Fibroblast of lung (primary cell): Measurements from ENCODE around the gene CTPS2. TPM values are rescaled to one million over a fixed set of nuclear protein-coding genes. Genes with fewer than 3 reads are reported as not detected.
A peak's percentile ranks its signal among the peaks of the same experiment; 100 is the strongest.

Experiments used
- DNase-seq, 2 donors: peaks; one replicate each; pipeline versions ENCODE4 v3.0.0 to v3.0.0-alpha.2; 2010; ENCODE audit warnings: low read depth in 2 of 2
- H2AFZ ChIP-seq: 2 replicates; pipeline ENCODE4 v1.5.1; 2012; ENCODE audit warnings: low read length, control low read depth, inconsistent platforms
- H3K27ac ChIP-seq: 2 replicates; pipeline ENCODE4 v1.5.1; 2011; ENCODE audit warnings: low read length, control low read depth; ENCODE audit not compliant: insufficient read depth
- H3K27me3 ChIP-seq: 2 replicates; pipeline ENCODE4 v1.5.1; 2011; ENCODE audit warnings: mild to moderate bottlenecking, low read length; ENCODE audit not compliant: control insufficient read depth, insufficient read depth
- H3K36me3 ChIP-seq: 2 replicates; pipeline ENCODE4 v1.5.1; 2011; ENCODE audit warnings: low read length; ENCODE audit not compliant: control insufficient read depth, insufficient read depth
- H3K4me1 ChIP-seq: 2 replicates; pipeline ENCODE4 v1.5.1; 2011; ENCODE audit warnings: low read length; ENCODE audit not compliant: control insufficient read depth, insufficient read depth; ENCODE audit errors: extremely low read depth
- H3K4me2 ChIP-seq: 2 replicates; pipeline ENCODE4 v1.5.1; 2011; ENCODE audit warnings: low read length, control low read depth; ENCODE audit not compliant: insufficient read depth; ENCODE audit errors: extremely low read depth
- H3K4me3 ChIP-seq, 4 experiments: fragments of 200-600 bp in 1 of 4; sonication (generic) in 1 of 4; replicated peaks in 1 of 4; 2 replicates each; pipeline ENCODE4 v1.5.1; 2011 to 2016; ENCODE audit warnings: low read length in 4 of 4, low read depth in 3 of 4, mild to moderate bottlenecking in 3 of 4, control low read depth in 2 of 4, inconsistent platforms in 1 of 4, mixed read lengths in 1 of 4; ENCODE audit not compliant: insufficient read depth in 1 of 4; ENCODE audit errors: control extremely low read depth in 1 of 4
- H3K79me2 ChIP-seq: 2 replicates; pipeline ENCODE4 v1.5.1; 2012; ENCODE audit warnings: mild to moderate bottlenecking, low read length, inconsistent platforms; ENCODE audit not compliant: control insufficient read depth, insufficient read depth
- H3K9ac ChIP-seq: 2 replicates; pipeline ENCODE4 v1.5.1; 2011; ENCODE audit warnings: mild to moderate bottlenecking, low read length, control low read depth; ENCODE audit not compliant: insufficient read depth
- H3K9me3 ChIP-seq: 2 replicates; pipeline ENCODE4 v1.5.1; 2012; ENCODE audit warnings: low read depth, low read length; ENCODE audit not compliant: control insufficient read depth, insufficient read depth
- H4K20me1 ChIP-seq: 2 replicates; pipeline ENCODE4 v1.5.1; 2011; ENCODE audit warnings: low read length; ENCODE audit not compliant: control insufficient read depth, insufficient read depth; ENCODE audit errors: extremely low read depth
- EZH2 ChIP-seq: IDR thresholded peaks from 2 replicates; pipeline ENCODE4 v1.5.1; 2012; ENCODE audit warnings: low read length, control low read depth, mild to moderate bottlenecking; ENCODE audit errors: missing control alignments
- polyA plus RNA-seq, 2 donors: library from polyadenylated mRNA; depleted of rRNA in 1 of 2; stranded (reverse) in 1 of 2; unstranded in 1 of 2; fragments of >200 nt; gene quantifications; 2 replicates each; pipeline ENCODE4 v1.2.1, GENCODE V29; 2011 to 2012; ENCODE audit warnings: missing spikeins in 1 of 2
- total RNA-seq: library from RNA; depleted of rRNA; stranded (reverse); fragments of >200 nt; gene quantifications from 2 replicates; pipeline ENCODE4 v1.2.1, GENCODE V29; 2014
- TF ChIP-seq, protein P1 (sequence below), 2 donors: IDR thresholded peaks in 1 of 2; conservative IDR thresholded peaks in 1 of 2; 1 replicate in 1 of 2; 2 replicates in 1 of 2; pipeline ENCODE4 v1.5.1; 2011 to 2012; ENCODE audit warnings: low read length in 2 of 2, control low read depth in 1 of 2, inconsistent platforms in 1 of 2, low read depth in 1 of 2, mild to moderate bottlenecking in 1 of 2

The CTPS2 gene
- total and polyA plus RNA-seq, 2 donors (not counting 1 experiment from before 2014, with no cell fraction given) = 5.4 to 9.9 TPM

DNA sequence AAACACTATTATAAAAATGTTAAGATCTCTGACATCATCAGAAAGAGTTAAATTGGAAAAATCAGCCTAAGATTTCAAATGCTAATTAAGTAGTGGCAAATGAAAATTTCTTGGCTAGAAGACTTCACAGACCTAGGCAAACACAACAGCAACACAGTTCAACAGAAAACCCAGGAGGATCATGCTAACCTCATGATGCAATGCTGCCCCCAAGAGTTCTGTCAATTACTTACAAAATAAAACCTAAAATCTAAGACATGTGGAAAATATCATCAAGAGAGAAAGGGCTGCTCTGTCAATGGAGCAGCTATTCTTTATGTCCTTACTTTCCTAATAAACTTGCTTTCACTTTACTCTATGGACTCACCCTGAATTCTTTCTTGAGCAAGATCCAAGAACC lies 41.5 kb downstream of the CTPS2 start:
- no peak overlapping the region for H3K9ac ChIP-seq
- no peak overlapping the region for H3K27ac ChIP-seq
- H3K4me3 ChIP-seq = no peak overlapping the region
- H3K4me1 ChIP-seq = peaks cover 7% of the 10 kb centered on the region
- DNase-seq = peak; percentile 45 to 69
- no peaks in the 10 kb centered on the region for H3K27me3 ChIP-seq
- no peaks in the 10 kb centered on the region for H3K9me3 ChIP-seq
- no peaks in the 10 kb centered on the region for H4K20me1 ChIP-seq
- no peak for TF ChIP-seq EZH2
- TF ChIP-seq, protein P1, sequence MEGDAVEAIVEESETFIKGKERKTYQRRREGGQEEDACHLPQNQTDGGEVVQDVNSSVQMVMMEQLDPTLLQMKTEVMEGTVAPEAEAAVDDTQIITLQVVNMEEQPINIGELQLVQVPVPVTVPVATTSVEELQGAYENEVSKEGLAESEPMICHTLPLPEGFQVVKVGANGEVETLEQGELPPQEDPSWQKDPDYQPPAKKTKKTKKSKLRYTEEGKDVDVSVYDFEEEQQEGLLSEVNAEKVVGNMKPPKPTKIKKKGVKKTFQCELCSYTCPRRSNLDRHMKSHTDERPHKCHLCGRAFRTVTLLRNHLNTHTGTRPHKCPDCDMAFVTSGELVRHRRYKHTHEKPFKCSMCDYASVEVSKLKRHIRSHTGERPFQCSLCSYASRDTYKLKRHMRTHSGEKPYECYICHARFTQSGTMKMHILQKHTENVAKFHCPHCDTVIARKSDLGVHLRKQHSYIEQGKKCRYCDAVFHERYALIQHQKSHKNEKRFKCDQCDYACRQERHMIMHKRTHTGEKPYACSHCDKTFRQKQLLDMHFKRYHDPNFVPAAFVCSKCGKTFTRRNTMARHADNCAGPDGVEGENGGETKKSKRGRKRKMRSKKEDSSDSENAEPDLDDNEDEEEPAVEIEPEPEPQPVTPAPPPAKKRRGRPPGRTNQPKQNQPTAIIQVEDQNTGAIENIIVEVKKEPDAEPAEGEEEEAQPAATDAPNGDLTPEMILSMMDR (conservative IDR thresholded peaks at IDR 0.05 in 1 of 2, IDR thresholded peaks at IDR 0.05 in 1 of 2; ENCODE audit: low read depth in 1 of 2, low read length in 2 of 2) = peak in 1 of 2 donors; percentile 24
- no peak overlapping the region for H2AFZ ChIP-seq
- H3K4me2 ChIP-seq = no peak overlapping the region
- no peaks in the 10 kb centered on the region for H3K36me3 ChIP-seq
- no peaks in the 10 kb centered on the region for H3K79me2 ChIP-seq

DNA sequence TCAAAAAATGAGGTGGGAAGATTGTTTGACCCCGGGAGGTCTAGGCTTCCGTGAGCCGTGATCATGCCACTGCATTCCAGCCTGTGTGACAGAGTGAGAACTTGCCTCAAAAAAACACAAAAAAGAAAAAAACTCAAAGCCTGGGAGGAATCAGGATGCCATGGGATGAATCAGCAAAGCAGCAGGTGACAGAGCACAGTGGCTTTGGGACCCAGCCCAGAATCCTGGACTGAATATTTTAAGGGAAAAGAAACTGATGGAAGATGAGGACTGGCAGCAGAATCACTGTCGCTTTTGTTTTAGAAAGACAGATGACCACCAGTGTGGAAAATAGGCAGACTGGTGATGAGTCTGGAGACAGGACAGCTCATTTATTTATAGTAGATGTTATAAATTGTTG lies 45.9 kb downstream of the CTPS2 start:
- Histone ChIP-seq H3K9me3 (no peaks in the 10 kb centered on the region), H2AFZ (no peak overlapping the region), H3K79me2 (no peaks in the 10 kb centered on the region), H3K4me1 (peaks cover 9% of the 10 kb centered on the region), H3K4me3 (no peak overlapping the region), H3K9ac (no peak overlapping the region), H4K20me1 (no peaks in the 10 kb centered on the region), H3K36me3 (no peaks in the 10 kb centered on the region), H3K27ac (no peak overlapping the region), H3K27me3 (no peaks in the 10 kb centered on the region), H3K4me2 (no peak overlapping the region)
- peak in 1 of 2 donors; percentile 63 for DNase-seq
- TF ChIP-seq EZH2 = no peak
- TF ChIP-seq, protein P1 (conservative IDR thresholded peaks at IDR 0.05 in 1 of 2, IDR thresholded peaks at IDR 0.05 in 1 of 2; ENCODE audit: low read depth in 1 of 2, low read length in 2 of 2) = no peak

DNA sequence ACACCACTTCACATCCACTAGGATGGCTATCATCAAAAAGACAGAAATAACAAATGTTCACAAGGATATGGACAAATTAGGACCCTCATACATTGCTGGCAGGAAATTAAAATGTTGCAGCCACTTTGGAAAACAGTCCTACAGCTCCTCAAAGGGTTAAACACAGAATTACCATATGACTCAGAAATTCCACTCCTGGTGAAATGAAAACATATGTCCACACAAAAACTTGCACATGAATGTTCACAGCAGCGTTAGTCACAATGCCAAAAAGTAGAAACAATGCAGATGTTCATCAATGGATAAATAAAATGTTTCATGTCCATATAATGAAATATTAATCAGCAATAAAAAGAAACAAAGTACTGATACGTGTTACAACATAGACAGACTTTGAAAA lies 47.4 kb downstream of the CTPS2 start:
- Histone ChIP-seq H3K9ac (no peak overlapping the region), H3K4me3 (no peak overlapping the region), H2AFZ (no peak overlapping the region), H3K27ac (peak overlapping the region; percentile 32), H3K4me2 (no peak overlapping the region), H3K27me3 (no peaks in the 10 kb centered on the region), H3K4me1 (peaks cover 9% of the 10 kb centered on the region), H3K36me3 (no peaks in the 10 kb centered on the region), H3K79me2 (no peaks in the 10 kb centered on the region), H3K9me3 (no peaks in the 10 kb centered on the region), H4K20me1 (no peaks in the 10 kb centered on the region)
- no peak for TF ChIP-seq EZH2
- DNase-seq = peak; percentile 62 to 77
